GM19467 (cell line): ENCODE results near the gene MAP4K4.

Experiments used
- ATAC-seq: cut with Tn5 transposase; IDR thresholded peaks from one replicate; pipeline ENCODE4 v1.9.1; 2021; ENCODE audit warnings: mild to moderate bottlenecking, moderate library complexity; ENCODE audit not compliant: unreplicated experiment

The MAP4K4 gene

GRCh38 chr2:101860157-101860556 is 162.7 kb downstream of the MAP4K4 start:
- ATAC-seq, result no peak

GRCh38 chr2:101860782-101861181 is 163.3 kb downstream of the MAP4K4 start:
- ATAC-seq, result no peak

- ATAC-seq, result no peak
Observed at GRCh38 chr2:101861382-101861781, 163.9 kb downstream of the MAP4K4 start.

GRCh38 chr2:101863534-101863933 is 166.0 kb downstream of the MAP4K4 start:
- ATAC-seq, result no peak

- ATAC-seq, result no peak
Observed at GRCh38 chr2:101864426-101864825, 166.9 kb downstream of the MAP4K4 start.

- no peak for ATAC-seq
Observed at GRCh38 chr2:101868525-101868924, 171.0 kb downstream of the MAP4K4 start.

- ATAC-seq, result no peak
Observed at GRCh38 chr2:101869527-101869926, 172.0 kb downstream of the MAP4K4 start.

- no peak for ATAC-seq
Observed at GRCh38 chr2:101870444-101870843, 172.9 kb downstream of the MAP4K4 start.

GRCh38 chr2:101871480-101871879 is 174.0 kb downstream of the MAP4K4 start:
- no peak for ATAC-seq

- no peak for ATAC-seq
Observed at GRCh38 chr2:101872480-101872879, 175.0 kb downstream of the MAP4K4 start.

- ATAC-seq, result no peak
Observed at GRCh38 chr2:101873543-101873942, 176.0 kb downstream of the MAP4K4 start.

- ATAC-seq, result no peak
Observed at GRCh38 chr2:101874069-101874468, 176.6 kb downstream of the MAP4K4 start.

GRCh38 chr2:101879466-101879865 is 182.0 kb downstream of the MAP4K4 start:
- no peak for ATAC-seq

- no peak for ATAC-seq
Observed at GRCh38 chr2:101881131-101881530, 183.6 kb downstream of the MAP4K4 start.

- no peak for ATAC-seq
Observed at GRCh38 chr2:101882769-101883307, 185.3 kb downstream of the MAP4K4 start.

- ATAC-seq, result no peak
Observed at GRCh38 chr2:101883860-101884259, 186.4 kb downstream of the MAP4K4 start.

GRCh38 chr2:101884423-101884822 is 186.9 kb downstream of the MAP4K4 start:
- ATAC-seq, result no peak

GRCh38 chr2:101887328-101887727 is 189.8 kb downstream of the MAP4K4 start:
- no peak for ATAC-seq

GRCh38 chr2:101889460-101890098 is 192.1 kb downstream of the MAP4K4 start:
- no peak for ATAC-seq

- ATAC-seq, result no peak
Observed at GRCh38 chr2:101892377-101892776, 194.9 kb downstream of the MAP4K4 start.

GRCh38 chr2:101893681-101894381 is 196.3 kb downstream of the MAP4K4 start:
- no peak for ATAC-seq

- ATAC-seq, result no peak
Observed at GRCh38 chr2:101895039-101895438, 197.5 kb downstream of the MAP4K4 start.
